ENCODE data around the gene SELENOF.
A peak's percentile ranks its signal among the peaks of the same experiment; 100 is the strongest.

The SELENOF gene

DNA sequence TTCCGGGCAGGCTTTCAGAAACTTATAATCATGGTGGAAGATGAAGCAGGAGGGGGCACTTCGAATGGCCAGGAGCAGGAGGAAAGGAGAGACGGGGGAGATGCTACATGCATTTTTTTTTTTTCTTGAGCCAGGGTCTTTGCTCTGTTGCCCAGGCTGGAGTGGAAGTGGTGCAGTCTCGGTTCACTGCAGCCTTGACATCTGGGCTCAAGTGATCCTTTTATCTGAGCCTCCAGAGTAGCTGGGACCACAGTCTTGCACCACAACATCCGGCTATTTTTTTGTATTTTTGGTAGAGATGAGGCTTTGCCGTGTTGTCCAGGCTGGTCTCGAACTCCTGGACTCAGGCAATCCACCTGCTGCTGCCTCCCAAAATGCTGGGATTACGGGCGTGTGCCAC, 61.6 kb downstream of the SELENOF start:
- Histone ChIP-seq H3K4me1 (ENCODE audit: insufficient read depth, low read length, severe bottlenecking) (peaks cover 45% of the 10 kb centered on the region), H3K79me2 (ENCODE audit: insufficient read depth, low read length) (no peaks in the 10 kb centered on the region), H3K27me3 (ENCODE audit: insufficient read depth, low read length) (no peaks in the 10 kb centered on the region), H3K4me2 (ENCODE audit: low read length) (peak overlapping the region; percentile 54), H3K27ac (ENCODE audit: low read depth, low read length, poor library complexity, severe bottlenecking) (peak overlapping the region; percentile 91), H3K9me3 (ENCODE audit: low read length) (no peaks in the 10 kb centered on the region), H3K36me3 (ENCODE audit: insufficient read depth, low read length) (no peaks in the 10 kb centered on the region), H3K9me2 (ENCODE audit: low read depth, low read length) (no peaks in the 10 kb centered on the region), H3K9ac (ENCODE audit: low read length) (peak overlapping the region; percentile 9; the same call in 1 of the 2 replicates), H4K20me1 (ENCODE audit: insufficient read depth, low read length) (no peaks in the 10 kb centered on the region), H3K4me3 (ENCODE audit: low read depth, low read length, poor library complexity, severe bottlenecking) (peak overlapping the region; percentile 28), H2AFZ (ENCODE audit: low read length) (0 out of 2 replicates have a peak overlapping the region, but pooled peaks have one; percentile 19), H3F3A (ENCODE audit: insufficient read depth, low read length) (no peaks in the 10 kb centered on the region)
- TF ChIP-seq EZH2 (IDR thresholded peaks at IDR 0.05; ENCODE audit: borderline replicate concordance, low read length) (no peak), CTCF (IDR thresholded peaks at IDR 0.05; ENCODE audit: low read length) (no peak)

DNA sequence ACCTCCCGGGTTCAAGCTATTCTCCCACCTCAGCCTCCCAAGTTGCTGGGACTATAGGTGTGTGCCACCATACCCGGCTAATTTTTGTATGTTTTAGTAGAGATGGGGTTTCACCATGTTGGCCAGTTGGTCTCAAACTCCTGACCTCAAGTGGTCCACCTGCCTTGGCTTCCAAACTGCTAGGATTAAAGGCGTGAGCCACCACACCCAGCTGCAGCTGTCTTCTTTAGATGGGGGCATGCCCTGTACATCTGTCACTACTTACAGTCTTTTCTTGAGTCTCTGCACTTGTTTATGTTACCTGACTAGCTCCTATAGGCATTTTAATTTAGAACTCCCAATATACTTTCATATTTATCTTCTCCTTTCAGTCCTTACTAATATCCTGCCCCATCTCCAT, 64.2 kb downstream of the SELENOF start:
- no peak overlapping the region for H2AFZ ChIP-seq (ENCODE audit: low read length)
- H3K9me3 ChIP-seq (ENCODE audit: low read length) = no peaks in the 10 kb centered on the region
- peaks cover 45% of the 10 kb centered on the region for H3K4me1 ChIP-seq (ENCODE audit: insufficient read depth, low read length, severe bottlenecking)
- peak overlapping the region; percentile 20 for H3K27ac ChIP-seq (ENCODE audit: low read depth, low read length, poor library complexity, severe bottlenecking)
- no peak overlapping the region for H3K4me3 ChIP-seq (ENCODE audit: low read depth, low read length, poor library complexity, severe bottlenecking)
- H3K9me2 ChIP-seq (ENCODE audit: low read depth, low read length) = no peaks in the 10 kb centered on the region
- no peaks in the 10 kb centered on the region for H3K79me2 ChIP-seq (ENCODE audit: insufficient read depth, low read length)
- H3K4me2 ChIP-seq (ENCODE audit: low read length) = 0 out of 2 replicates have a peak overlapping the region, but pooled peaks have one; percentile 5
- no peak overlapping the region for H3K9ac ChIP-seq (ENCODE audit: low read length)
- no peaks in the 10 kb centered on the region for H3F3A ChIP-seq (ENCODE audit: insufficient read depth, low read length)
- no peak for TF ChIP-seq EZH2 (IDR thresholded peaks at IDR 0.05; ENCODE audit: borderline replicate concordance, low read length)
- TF ChIP-seq CTCF (IDR thresholded peaks at IDR 0.05; ENCODE audit: low read length) = no peak
- H4K20me1 ChIP-seq (ENCODE audit: insufficient read depth, low read length) = no peaks in the 10 kb centered on the region
- no peaks in the 10 kb centered on the region for H3K27me3 ChIP-seq (ENCODE audit: insufficient read depth, low read length)
- H3K36me3 ChIP-seq (ENCODE audit: insufficient read depth, low read length) = no peaks in the 10 kb centered on the region

GRCh38 chr1:86848654-86849053, 65.3 kb downstream of the SELENOF start:
- Histone ChIP-seq H2AFZ (ENCODE audit: low read length) (no peak overlapping the region), H3K4me2 (ENCODE audit: low read length) (no peak overlapping the region), H3K79me2 (ENCODE audit: insufficient read depth, low read length) (no peaks in the 10 kb centered on the region), H3K9ac (ENCODE audit: low read length) (no peak overlapping the region), H3F3A (ENCODE audit: insufficient read depth, low read length) (no peaks in the 10 kb centered on the region), H3K4me1 (ENCODE audit: insufficient read depth, low read length, severe bottlenecking) (peaks cover 43% of the 10 kb centered on the region), H3K4me3 (ENCODE audit: low read depth, low read length, poor library complexity, severe bottlenecking) (no peak overlapping the region), H3K9me2 (ENCODE audit: low read depth, low read length) (no peaks in the 10 kb centered on the region), H3K36me3 (ENCODE audit: insufficient read depth, low read length) (no peaks in the 10 kb centered on the region), H4K20me1 (ENCODE audit: insufficient read depth, low read length) (no peaks in the 10 kb centered on the region), H3K27me3 (ENCODE audit: insufficient read depth, low read length) (no peaks in the 10 kb centered on the region), H3K27ac (ENCODE audit: low read depth, low read length, poor library complexity, severe bottlenecking) (no peak overlapping the region), H3K9me3 (ENCODE audit: low read length) (no peaks in the 10 kb centered on the region)
- TF ChIP-seq CTCF (IDR thresholded peaks at IDR 0.05; ENCODE audit: low read length) (no peak), EZH2 (IDR thresholded peaks at IDR 0.05; ENCODE audit: borderline replicate concordance, low read length) (no peak)

All from OCI-LY1 (cell line).